H1 (cell line): ENCODE data around the gene GOLGA6C. TPM values are rescaled to one million over a fixed set of nuclear protein-coding genes. Genes with fewer than 3 reads are reported as not detected.
A peak's percentile ranks its signal among the peaks of the same experiment; 100 is the strongest.
"Not testable (repeated sequence)": the region's sequence is repeated elsewhere in the genome, so short reads cannot be mapped to it uniquely, and the experiment has no call there.

Experiments used
- CTCF ChIA-PET: fragments of 300-600 bp; sonication (Branson Sonifier 250); formaldehyde crosslinking; loops from one replicate; lab custom pipeline; 2021; ENCODE audit not compliant: partially characterized antibody; lab: Charles Lee
- POLR2A ChIA-PET: fragments of 300-600 bp; sonication (Branson Sonifier 250); formaldehyde crosslinking; loops from one replicate; lab custom pipeline; 2021; ENCODE audit warnings: inconsistent platforms; ENCODE audit not compliant: partially characterized antibody; lab: Charles Lee
- DNase-seq, 2 experiments: peaks; one replicate each; pipeline versions ENCODE4 v3.0.0 to v3.0.0-alpha.2; 2010 to 2022; ENCODE audit warnings: low spot score in 2 of 2, low read depth in 1 of 2, mixed read lengths in 1 of 2
- FAIRE-seq: peaks from 2 replicates; lab custom pipeline; 2011; peaks lifted over from hg19 to GRCh38; lab: Jason Lieb, UNC
- H2AFZ ChIP-seq: 2 replicates; pipeline ENCODE4 v1.8.1; 2012; ENCODE audit warnings: low read length, inconsistent platforms
- H2AK5ac ChIP-seq: 2 replicates; pipeline ENCODE4 v1.6.1; 2013; ENCODE audit warnings: low read depth, low read length
- H2BK120ac ChIP-seq: replicated peaks from 2 replicates; pipeline ENCODE3; 2013; ENCODE audit warnings: low read depth, low read length, inconsistent platforms
- H2BK12ac ChIP-seq: 2 replicates; pipeline ENCODE4 v1.6.1; 2013; ENCODE audit warnings: low read depth, low read length
- H2BK15ac ChIP-seq: 2 replicates; pipeline ENCODE4 v1.6.1; 2013; ENCODE audit warnings: low read length
- H2BK20ac ChIP-seq: 2 replicates; pipeline ENCODE4 v1.6.1; 2013; ENCODE audit warnings: low read length
- H2BK5ac ChIP-seq: 2 replicates; pipeline ENCODE4 v1.6.1; 2013; ENCODE audit warnings: low read depth, low read length
- H3K14ac ChIP-seq: 2 replicates; pipeline ENCODE4 v1.6.1; 2013; ENCODE audit warnings: inconsistent platforms; ENCODE audit not compliant: insufficient read length
- H3K18ac ChIP-seq: 2 replicates; pipeline ENCODE4 v1.6.1; 2013; ENCODE audit warnings: low read length; ENCODE audit errors: extremely low read depth
- H3K23ac ChIP-seq: 2 replicates; pipeline ENCODE4 v1.6.1; 2013; ENCODE audit warnings: inconsistent platforms; ENCODE audit not compliant: insufficient read length
- H3K23me2 ChIP-seq: 2 replicates; pipeline ENCODE4 v1.6.1; 2013; ENCODE audit warnings: low read depth, low read length
- H3K27ac ChIP-seq: 2 replicates; pipeline ENCODE4 v1.6.1; 2011; ENCODE audit warnings: low read depth, low read length, inconsistent platforms
- H3K27me3 ChIP-seq, 4 experiments: replicated peaks in 1 of 4; 1 replicate in 1 of 4; 2 replicates in 3 of 4; pipeline versions ENCODE4 v1.6.1 to v1.8.1; 2011 to 2013; ENCODE audit warnings: low read length in 3 of 4, mild to moderate bottlenecking in 3 of 4, inconsistent platforms in 2 of 4, mixed read lengths in 2 of 4, moderate library complexity in 1 of 4; ENCODE audit not compliant: control insufficient read depth in 3 of 4, insufficient read depth in 3 of 4; ENCODE audit errors: extremely low read depth in 1 of 4
- H3K36me3 ChIP-seq, 4 experiments: 2 replicates each; pipeline versions ENCODE4 v1.6.1 to v1.8.1; 2011 to 2013; ENCODE audit warnings: mild to moderate bottlenecking in 4 of 4, low read length in 3 of 4, moderate library complexity in 2 of 4, control low read depth in 1 of 4, inconsistent platforms in 1 of 4; ENCODE audit not compliant: insufficient read depth in 4 of 4, control insufficient read depth in 2 of 4
- H3K4ac ChIP-seq: replicated peaks from 2 replicates; pipeline ENCODE3; 2013; ENCODE audit warnings: low read length, low read depth, mixed read lengths, inconsistent platforms; ENCODE audit not compliant: insufficient read length
- H3K4me1 ChIP-seq, 4 experiments: replicated peaks in 1 of 4; 1 replicate in 1 of 4; 2 replicates in 3 of 4; pipeline versions ENCODE4 v1.6.1 to v1.8.1; 2011 to 2013; ENCODE audit warnings: low read length in 3 of 4, inconsistent platforms in 2 of 4, mixed read lengths in 1 of 4; ENCODE audit not compliant: insufficient read depth in 4 of 4, control insufficient read depth in 3 of 4
- H3K4me2 ChIP-seq, 2 experiments: 2 replicates each; pipeline versions ENCODE4 v1.6.1 to v1.8.1; 2011 to 2013; ENCODE audit warnings: low read depth in 2 of 2, low read length in 2 of 2, control low read depth in 1 of 2, inconsistent platforms in 1 of 2, mild to moderate bottlenecking in 1 of 2; ENCODE audit not compliant: insufficient read depth in 1 of 2
- H3K4me3 ChIP-seq, 4 experiments: fragments of 200-600, 300-600 bp in 1 of 4; sonication (generic), shearing (Covaris generic), sonication (Bioruptor Twin) in 1 of 4; 2 replicates each; pipeline versions ENCODE4 v1.5.1 to v1.8.1; 2011 to 2016; ENCODE audit warnings: low read length in 4 of 4, low read depth in 3 of 4, control low read depth in 2 of 4, inconsistent platforms in 2 of 4, mild to moderate bottlenecking in 2 of 4, mixed read lengths in 1 of 4, moderate library complexity in 1 of 4; ENCODE audit not compliant: insufficient read depth in 2 of 4; ENCODE audit errors: extremely low read depth in 1 of 4
- H3K56ac ChIP-seq: replicated peaks from 2 replicates; pipeline ENCODE3; 2013; ENCODE audit warnings: low read depth, mild to moderate bottlenecking, mixed read lengths, low read length, inconsistent platforms; ENCODE audit not compliant: insufficient read length
- H3K79me1 ChIP-seq: 2 replicates; pipeline ENCODE4 v1.6.1; 2013; ENCODE audit warnings: low read depth, low read length, control low read depth
- H3K79me2 ChIP-seq, 2 experiments: 2 replicates each; pipeline versions ENCODE4 v1.6.1 to v1.8.1; 2012 to 2013; ENCODE audit warnings: low read length in 2 of 2, mild to moderate bottlenecking in 2 of 2, inconsistent platforms in 1 of 2; ENCODE audit not compliant: insufficient read depth in 2 of 2, control insufficient read depth in 1 of 2
- H3K9ac ChIP-seq, 4 experiments: replicated peaks in 1 of 4; 1 replicate in 1 of 4; 2 replicates in 3 of 4; pipeline versions ENCODE4 v1.6.1 to v1.8.1; 2011 to 2013; ENCODE audit warnings: low read depth in 3 of 4, low read length in 3 of 4, control low read depth in 2 of 4, mild to moderate bottlenecking in 2 of 4, moderate library complexity in 2 of 4, inconsistent platforms in 1 of 4; ENCODE audit errors: extremely low read depth in 1 of 4
- H3K9me3 ChIP-seq, 2 experiments: 2 replicates each; pipeline versions ENCODE4 v1.6.1 to v1.8.1; 2012 to 2013; ENCODE audit warnings: mild to moderate bottlenecking in 2 of 2, moderate library complexity in 2 of 2, control low read depth in 1 of 2, inconsistent platforms in 1 of 2, low read depth in 1 of 2, low read length in 1 of 2, mixed read lengths in 1 of 2; ENCODE audit not compliant: insufficient read depth in 2 of 2
- H4K20me1 ChIP-seq, 2 experiments: replicated peaks in 1 of 2; 2 replicates each; pipeline versions ENCODE3 to v1.8.1; 2011 to 2013; ENCODE audit warnings: inconsistent platforms in 2 of 2, low read length in 2 of 2, mild to moderate bottlenecking in 1 of 2; ENCODE audit not compliant: insufficient read depth in 2 of 2, control insufficient read depth in 1 of 2
- H4K5ac ChIP-seq: 2 replicates; pipeline ENCODE4 v1.6.1; 2013; ENCODE audit warnings: low read length, low read depth, mixed read lengths, inconsistent platforms; ENCODE audit not compliant: insufficient read length
- H4K8ac ChIP-seq: 2 replicates; pipeline ENCODE4 v1.8.0; 2013; ENCODE audit warnings: mild to moderate bottlenecking, moderate library complexity, low read length, inconsistent platforms; ENCODE audit not compliant: insufficient read depth; ENCODE audit errors: extremely low read depth
- H4K91ac ChIP-seq: replicated peaks from 2 replicates; pipeline ENCODE3; 2013; ENCODE audit warnings: low read length, mixed read lengths, inconsistent platforms; ENCODE audit not compliant: insufficient read length
- EGR1 ChIP-seq: IDR thresholded peaks from 2 replicates; pipeline ENCODE4 v1.6.1; 2011; ENCODE audit warnings: low read depth, low read length, borderline replicate concordance
- MAX ChIP-seq: IDR thresholded peaks from 2 replicates; pipeline ENCODE4 v1.6.1; 2012; ENCODE audit warnings: inconsistent platforms
- POU5F1 ChIP-seq: IDR thresholded peaks from 2 replicates; pipeline ENCODE4 v1.6.1; 2011; ENCODE audit warnings: low read depth, mild to moderate bottlenecking, low read length, moderate library complexity
- TCF12 ChIP-seq: IDR thresholded peaks from 2 replicates; pipeline ENCODE4 v1.6.1; 2011; ENCODE audit warnings: low read depth, mild to moderate bottlenecking, low read length
- WGBS, 2 experiments: shearing (Covaris generic) in 1 of 2; methylation state at CpG; one replicate each; pipeline versions ENCODE4 v1.1.6 to v1.1.7; 2013 to 2015; ENCODE audit warnings: low lambda C conversion rate in 2 of 2, mixed read lengths in 2 of 2, inconsistent platforms in 1 of 2, low coverage in 1 of 2, missing lambda C conversion rate in 1 of 2; ENCODE audit not compliant: insufficient replicate concordance in 2 of 2, insufficient coverage in 1 of 2, insufficient read length in 1 of 2; ENCODE audit errors: extremely low coverage in 1 of 2, missing lambda C conversion rate in 1 of 2; 5-methylcytosine and 5-hydroxymethylcytosine counted together
- polyA plus RNA-seq, 7 experiments: library from polyadenylated mRNA; depleted of rRNA in 3 of 7; stranded (reverse) in 5 of 7; unstranded in 2 of 7; fragments of >200 nt in 5 of 7; fragments of 200-250 nt in 2 of 7; gene quantifications; 1 replicate in 5 of 7; 2 replicates in 1 of 7; 4 replicates in 1 of 7; pipeline versions ENCODE4 v1.2.1 to v1.2.3, GENCODE V29; 2011 to 2013; ENCODE audit warnings: missing spikeins in 2 of 7, mixed read lengths in 2 of 7
- total RNA-seq: library from RNA; stranded (reverse); fragmentation: NEBNext Ultra II Directional; extraction: Animal tissue kit (Norgen Biotek cat#: 25700); gene quantifications from 2 replicates; pipeline ENCODE4 v1.2.1, GENCODE V29; 2021
- TF ChIP-seq, protein P1 (sequence below): IDR thresholded peaks from 2 replicates; pipeline ENCODE4 v1.6.1; 2012; ENCODE audit warnings: inconsistent platforms

Gene GOLGA6C
- total and polyA plus RNA-seq, 2 of the 8 experiments (the other 6 are each of a cell fraction or from before 2014, with no cell fraction given): 0.14 to 0.35 TPM

DNA sequence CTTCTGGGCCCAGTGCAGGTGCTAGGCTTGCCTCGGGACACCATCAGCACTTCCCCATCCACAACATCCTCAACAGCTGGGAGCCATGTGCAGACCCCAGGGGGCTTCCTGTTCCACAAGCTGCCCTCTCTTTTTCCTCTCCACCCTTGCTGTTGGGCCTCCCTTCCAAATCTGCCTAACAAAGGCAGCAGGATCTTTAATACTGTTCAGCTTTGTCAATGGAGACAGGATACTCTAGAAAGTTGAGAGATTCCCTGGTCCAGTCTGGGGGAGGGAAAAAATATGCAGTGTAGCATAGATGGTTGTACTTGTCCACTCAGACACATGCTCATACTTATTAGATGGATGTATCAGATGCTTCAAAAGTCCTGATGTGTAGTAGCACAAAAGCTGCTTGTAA is 20.4 kb downstream of the GOLGA6C start:
- H3K4me2 ChIP-seq, H3K14ac ChIP-seq, H4K20me1 ChIP-seq, H3K27me3 ChIP-seq, H3K36me3 ChIP-seq, H4K8ac ChIP-seq, H2BK15ac ChIP-seq, H4K5ac ChIP-seq, H2AFZ ChIP-seq, CTCF ChIA-PET, H2BK5ac ChIP-seq, H3K79me2 ChIP-seq, H2BK120ac ChIP-seq, H3K56ac ChIP-seq, H3K27ac ChIP-seq, FAIRE-seq, H3K23me2 ChIP-seq, POLR2A ChIA-PET, H2BK12ac ChIP-seq, H2BK20ac ChIP-seq, H3K79me1 ChIP-seq, H4K91ac ChIP-seq, H2AK5ac ChIP-seq, H3K4ac ChIP-seq, H3K9ac ChIP-seq, H3K18ac ChIP-seq, H3K4me3 ChIP-seq, H3K4me1 ChIP-seq, H3K23ac ChIP-seq, H3K9me3 ChIP-seq: not testable (repeated sequence)
- DNase-seq: peak in 1 of 2 experiments; percentile 67
- 43% methylated on average over 1 of the region's 1 CpG; no CpG with 5 or more reads in 1 of the 2 experiments for WGBS, 2 experiments
- TF ChIP-seq, protein P1, sequence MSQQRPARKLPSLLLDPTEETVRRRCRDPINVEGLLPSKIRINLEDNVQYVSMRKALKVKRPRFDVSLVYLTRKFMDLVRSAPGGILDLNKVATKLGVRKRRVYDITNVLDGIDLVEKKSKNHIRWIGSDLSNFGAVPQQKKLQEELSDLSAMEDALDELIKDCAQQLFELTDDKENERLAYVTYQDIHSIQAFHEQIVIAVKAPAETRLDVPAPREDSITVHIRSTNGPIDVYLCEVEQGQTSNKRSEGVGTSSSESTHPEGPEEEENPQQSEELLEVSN: peak; percentile 40; the same call in 1 of the 2 replicates
- TF ChIP-seq POU5F1 (0 out of 2 replicates have a peak, but pooled peaks have one; percentile 52), EGR1 (0 out of 2 replicates have a peak, but pooled peaks have one; percentile 14), MAX (peak; percentile 34; the same call in 1 of the 2 replicates), TCF12 (0 out of 2 replicates have a peak, but pooled peaks have one; percentile 15)
